Ectodermal cell (in vitro differentiated cells): ENCODE data around the gene MEST.
"Not testable (repeated sequence)": the region's sequence is repeated elsewhere in the genome, so short reads cannot be mapped to it uniquely, and the experiment has no call there.

Experiments
- H3K27ac ChIP-seq: 2 replicates; pipeline ENCODE4 v1.7.0; 2013; ENCODE audit warnings: mild to moderate bottlenecking, low read depth, low read length; ENCODE audit not compliant: insufficient read depth, poor library complexity, severe bottlenecking
- H3K27me3 ChIP-seq: 2 replicates; pipeline ENCODE4 v1.7.0; 2013; ENCODE audit warnings: mild to moderate bottlenecking, low read length; ENCODE audit not compliant: insufficient read depth, control insufficient read depth, poor library complexity, severe bottlenecking
- H3K36me3 ChIP-seq: one replicate; pipeline ENCODE4 v1.7.0; 2013; ENCODE audit warnings: low read length; ENCODE audit not compliant: control insufficient read depth, insufficient read depth
- H3K4me1 ChIP-seq: one replicate; pipeline ENCODE4 v1.7.0; 2013; ENCODE audit warnings: low read length; ENCODE audit not compliant: control insufficient read depth, insufficient read depth
- H3K4me3 ChIP-seq: 2 replicates; pipeline ENCODE4 v1.7.0; 2013; ENCODE audit warnings: low read depth, low read length, control low read depth; ENCODE audit not compliant: insufficient read depth
- H3K9me3 ChIP-seq: 2 replicates; pipeline ENCODE4 v1.7.0; 2013; ENCODE audit warnings: mild to moderate bottlenecking, low read length, moderate library complexity; ENCODE audit not compliant: control insufficient read depth
- WGBS, 2 experiments: methylation state at CpG; one replicate each; pipeline ENCODE4 v1.1.7; 2013; ENCODE audit warnings: missing lambda C conversion rate in 2 of 2; 5-methylcytosine and 5-hydroxymethylcytosine counted together

The MEST gene

GRCh38 chr7:130521258-130521951 lies 29.5 kb downstream of the MEST start:
- H3K9me3 ChIP-seq, result no peaks in the 10 kb centered on the region
- no peaks in the 10 kb centered on the region for H3K27me3 ChIP-seq
- peaks cover 9% of the 10 kb centered on the region for H3K36me3 ChIP-seq
- no peak overlapping the region for H3K27ac ChIP-seq
- H3K4me1 ChIP-seq, result no peaks in the 10 kb centered on the region
- no peak overlapping the region for H3K4me3 ChIP-seq
- WGBS, 2 experiments, result 86 to 92% methylated on average over 4 of the region's 4 CpGs

- not testable (repeated sequence) for H3K4me1 ChIP-seq, H3K27me3 ChIP-seq, H3K27ac ChIP-seq, H3K36me3 ChIP-seq, H3K9me3 ChIP-seq, H3K4me3 ChIP-seq
- 94 to 95% methylated on average over 14 to 15 of the region's 17 CpGs for WGBS, 2 experiments
Measured at GRCh38 chr7:130523519-130524125, 31.7 kb downstream of the MEST start.

GRCh38 chr7:130524628-130525027 lies 32.7 kb downstream of the MEST start:
- Histone ChIP-seq H3K9me3 (no peaks in the 10 kb centered on the region), H3K36me3 (peaks cover 9% of the 10 kb centered on the region), H3K27ac (no peak overlapping the region), H3K27me3 (no peaks in the 10 kb centered on the region), H3K4me1 (no peaks in the 10 kb centered on the region), H3K4me3 (no peak overlapping the region)
- 94% methylated on average over 5 of the region's 5 CpGs for WGBS, 2 experiments

- not testable (repeated sequence) for H3K4me3 ChIP-seq, H3K36me3 ChIP-seq, H3K4me1 ChIP-seq, H3K27me3 ChIP-seq, H3K27ac ChIP-seq, H3K9me3 ChIP-seq
- whole genome bisulfite sequencing, 2 experiments, result 92 to 94% methylated on average over 16 of the region's 17 CpGs
Measured at GRCh38 chr7:130527752-130528355, 36.0 kb downstream of the MEST start.

- Histone ChIP-seq H3K4me1 (no peaks in the 10 kb centered on the region), H3K27ac (no peak overlapping the region), H3K4me3 (no peak overlapping the region), H3K27me3 (no peaks in the 10 kb centered on the region), H3K36me3 (peaks cover 6% of the 10 kb centered on the region), H3K9me3 (no peaks in the 10 kb centered on the region)
- 92 to 99% methylated on average over 2 of the region's 2 CpGs for WGBS, 2 experiments
Measured at GRCh38 chr7:130529417-130529816, 37.5 kb downstream of the MEST start.

- H3K36me3 ChIP-seq, H3K4me3 ChIP-seq, H3K27me3 ChIP-seq, H3K4me1 ChIP-seq, H3K27ac ChIP-seq, H3K9me3 ChIP-seq: not testable (repeated sequence)
- 94 to 96% methylated on average over 6 of the region's 6 CpGs for WGBS, 2 experiments
Measured at GRCh38 chr7:130537894-130538293, 46.0 kb downstream of the MEST start.

GRCh38 chr7:130541287-130541686 lies 49.4 kb downstream of the MEST start:
- H3K9me3 ChIP-seq, H3K27me3 ChIP-seq, H3K27ac ChIP-seq, H3K36me3 ChIP-seq, H3K4me1 ChIP-seq, H3K4me3 ChIP-seq: not testable (repeated sequence)
- WGBS, 2 experiments, result 90 to 92% methylated on average over 7 of the region's 7 CpGs

- H3K4me3 ChIP-seq, H3K36me3 ChIP-seq, H3K9me3 ChIP-seq, H3K4me1 ChIP-seq, H3K27me3 ChIP-seq, H3K27ac ChIP-seq: not testable (repeated sequence)
- WGBS, 2 experiments, result 95 to 96% methylated on average over 4 of the region's 4 CpGs
Measured at GRCh38 chr7:130542297-130542696, 50.4 kb downstream of the MEST start.

GRCh38 chr7:130543487-130544010 lies 51.7 kb downstream of the MEST start:
- no peak overlapping the region for H3K4me3 ChIP-seq
- H3K36me3 ChIP-seq, result peaks cover 15% of the 10 kb centered on the region
- no peak overlapping the region for H3K27ac ChIP-seq
- H3K4me1 ChIP-seq, result no peaks in the 10 kb centered on the region
- no peaks in the 10 kb centered on the region for H3K9me3 ChIP-seq
- H3K27me3 ChIP-seq, result no peaks in the 10 kb centered on the region
- WGBS, 2 experiments, result 92 to 97% methylated on average over 2 of the region's 2 CpGs

- Histone ChIP-seq H3K4me3 (no peak overlapping the region), H3K4me1 (no peaks in the 10 kb centered on the region), H3K36me3 (peaks cover 12% of the 10 kb centered on the region), H3K27ac (no peak overlapping the region), H3K9me3 (no peaks in the 10 kb centered on the region), H3K27me3 (no peaks in the 10 kb centered on the region)
- WGBS, 2 experiments, result 91 to 92% methylated on average over 1 of the region's 1 CpG
Measured at GRCh38 chr7:130544356-130544755, 52.5 kb downstream of the MEST start.
